ENCODE data around the gene VIPAS39.

Gene VIPAS39

GRCh38 chr14:77485256-77485655, 27.9 kb upstream of the VIPAS39 start:
- no peak for TF ChIP-seq ZNF274 (IDR thresholded peaks at IDR 0.05; ENCODE audit: low read depth, low read length)
- no peak overlapping the region for H3K4me3 ChIP-seq (ENCODE audit: low read length)

DNA sequence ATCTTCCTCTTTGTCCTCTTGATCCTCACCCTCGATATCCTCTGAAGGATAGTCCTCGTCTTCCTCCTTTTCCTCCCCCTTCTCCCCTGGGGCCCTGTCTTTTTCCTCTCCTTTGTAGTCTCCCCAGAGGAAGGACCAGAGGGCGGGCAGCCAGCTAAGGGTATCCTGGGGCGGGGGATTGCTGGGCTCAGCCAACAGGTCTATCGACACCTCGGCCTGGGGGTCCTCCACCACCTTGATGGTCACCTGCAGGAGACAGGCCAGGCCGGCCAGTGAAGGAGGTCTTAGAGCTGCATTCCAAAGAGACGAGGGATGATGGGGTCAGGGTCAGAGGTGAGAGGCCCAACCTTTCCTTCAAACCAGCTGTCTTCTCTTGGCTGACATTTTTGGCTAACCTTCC, 25.0 kb upstream of the VIPAS39 start:
- TF ChIP-seq ZNF274 (IDR thresholded peaks at IDR 0.05; ENCODE audit: low read depth, low read length): no peak
- no peak overlapping the region for H3K4me3 ChIP-seq (ENCODE audit: low read length)

DNA sequence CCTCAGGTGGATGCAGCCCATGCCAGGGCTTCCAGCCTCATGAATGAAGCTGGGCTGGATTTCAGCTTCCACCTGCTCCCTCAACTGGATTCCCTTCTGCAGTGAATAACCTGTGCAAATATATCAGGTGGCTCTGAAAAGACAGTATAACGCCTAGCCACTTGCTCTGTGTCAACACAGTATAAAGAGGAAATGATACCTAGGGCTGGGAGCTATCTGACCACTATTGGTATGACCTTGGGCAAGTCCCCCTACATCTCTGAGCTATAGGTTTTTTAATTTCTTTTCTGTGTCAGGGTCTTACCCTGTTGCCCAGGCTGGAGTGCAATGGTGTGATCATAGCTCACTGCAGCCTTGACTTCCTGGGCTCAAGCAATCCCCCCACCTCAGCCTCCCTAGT, 21.4 kb upstream of the VIPAS39 start:
- no peak overlapping the region for H3K4me3 ChIP-seq (ENCODE audit: low read length)
- no peak for TF ChIP-seq ZNF274 (IDR thresholded peaks at IDR 0.05; ENCODE audit: low read depth, low read length)

DNA sequence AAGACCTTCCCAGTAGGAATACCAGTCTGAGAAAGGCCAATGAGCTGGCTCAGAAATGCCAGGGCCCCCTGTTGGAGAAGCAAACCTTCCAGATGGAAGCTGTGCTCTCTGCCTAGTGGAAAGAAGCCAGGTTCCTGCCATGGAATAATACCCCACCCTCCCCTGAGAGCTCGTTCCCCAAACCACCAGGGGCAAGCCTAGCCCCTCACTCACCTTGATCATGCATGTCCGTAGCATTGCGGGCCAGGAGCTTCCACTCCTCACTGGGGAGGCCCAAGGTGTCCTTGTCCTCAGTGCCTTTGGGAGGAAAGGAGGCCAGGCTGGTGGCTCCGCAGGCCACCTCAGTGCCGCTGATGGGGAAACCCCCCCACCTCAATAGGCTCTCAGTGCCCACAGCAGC, 20.6 kb upstream of the VIPAS39 start:
- H3K4me3 ChIP-seq (ENCODE audit: low read length): no peak overlapping the region
- TF ChIP-seq ZNF274 (IDR thresholded peaks at IDR 0.05; ENCODE audit: low read depth, low read length): no peak

DNA sequence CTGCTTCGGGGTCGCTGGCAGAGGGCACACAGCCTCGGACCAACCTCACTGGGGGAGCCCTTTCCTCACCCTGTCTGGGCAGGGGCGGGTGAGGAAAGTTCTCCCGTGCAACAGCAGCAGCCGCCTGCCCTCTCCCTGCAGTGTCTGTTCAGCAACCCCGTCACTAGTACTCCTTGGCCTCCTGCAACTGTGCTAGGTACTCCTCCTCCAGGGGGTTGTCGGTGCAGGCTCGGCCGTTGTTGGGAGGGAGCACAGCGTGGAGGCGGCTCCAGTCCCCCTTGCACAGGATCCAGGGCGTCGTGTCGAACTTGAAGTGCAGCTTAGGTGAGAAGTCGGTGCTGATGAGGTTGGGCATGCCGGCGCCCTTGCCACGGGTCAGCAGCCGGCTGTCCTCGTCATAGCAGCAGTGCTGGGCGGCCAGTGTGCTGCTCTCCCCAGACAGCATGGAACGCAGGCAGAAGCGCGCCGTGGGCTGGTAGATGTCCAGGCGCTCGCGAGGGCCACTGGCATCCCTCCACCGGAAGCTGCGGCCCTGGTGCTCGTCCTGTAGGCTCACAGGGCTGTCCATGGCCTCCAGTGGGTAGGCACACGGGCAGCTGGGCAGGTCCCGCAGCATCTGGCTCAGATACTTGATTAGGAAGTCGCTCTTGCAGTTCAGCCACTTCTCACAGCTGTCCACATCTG, 18.2 kb upstream of the VIPAS39 start:
- no peak overlapping the region for H3K4me3 ChIP-seq (ENCODE audit: low read length)
- TF ChIP-seq ZNF274 (IDR thresholded peaks at IDR 0.05; ENCODE audit: low read depth, low read length): no peak

DNA sequence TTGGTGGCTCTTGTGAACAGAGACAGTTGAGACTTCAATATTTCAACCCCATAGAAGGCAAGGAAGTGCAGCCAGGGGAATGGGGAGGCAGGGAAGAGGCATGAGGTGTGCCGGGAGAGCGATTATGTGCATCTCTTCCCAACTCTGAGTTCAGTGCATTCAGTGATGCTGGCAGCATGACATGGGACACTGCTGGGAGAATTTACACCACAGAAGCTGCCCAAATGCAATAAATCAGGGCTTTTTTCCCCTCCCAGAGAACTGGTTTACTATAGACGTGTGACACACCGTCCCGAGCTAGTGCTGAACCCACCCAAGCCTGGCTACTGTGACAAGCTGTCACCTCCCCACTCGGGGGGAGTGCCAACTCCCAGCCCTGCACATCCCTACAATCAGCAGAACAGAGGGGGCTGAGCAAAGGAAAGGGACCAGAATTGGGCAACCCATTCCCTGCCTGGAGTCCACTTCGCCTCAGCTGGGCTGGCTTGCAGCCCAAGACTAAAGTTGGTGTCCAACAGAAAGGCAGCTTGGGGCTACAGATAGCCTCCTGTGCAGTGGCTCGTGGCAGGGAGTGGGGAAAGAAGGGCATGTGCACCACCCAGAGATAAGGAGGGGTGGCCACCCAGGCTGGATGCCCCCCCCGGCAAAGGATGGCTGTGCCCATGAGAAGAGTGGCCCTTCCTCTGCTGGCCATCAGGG, 17.2 kb upstream of the VIPAS39 start:
- TF ChIP-seq ZNF274 (IDR thresholded peaks at IDR 0.05; ENCODE audit: low read depth, low read length): no peak
- no peak overlapping the region for H3K4me3 ChIP-seq (ENCODE audit: low read length)

GRCh38 chr14:77473921-77474320, 16.5 kb upstream of the VIPAS39 start:
- no peak for TF ChIP-seq ZNF274 (IDR thresholded peaks at IDR 0.05; ENCODE audit: low read depth, low read length)
- no peak overlapping the region for H3K4me3 ChIP-seq (ENCODE audit: low read length)

GRCh38 chr14:77470224-77470870, 12.9 kb upstream of the VIPAS39 start:
- H3K4me3 ChIP-seq (ENCODE audit: low read length): no peak overlapping the region
- no peak for TF ChIP-seq ZNF274 (IDR thresholded peaks at IDR 0.05; ENCODE audit: low read depth, low read length)

- H3K4me3 ChIP-seq (ENCODE audit: low read length): no peak overlapping the region
- no peak for TF ChIP-seq ZNF274 (IDR thresholded peaks at IDR 0.05; ENCODE audit: low read depth, low read length)
Observed at GRCh38 chr14:77469539-77469938, 12.1 kb upstream of the VIPAS39 start.

DNA sequence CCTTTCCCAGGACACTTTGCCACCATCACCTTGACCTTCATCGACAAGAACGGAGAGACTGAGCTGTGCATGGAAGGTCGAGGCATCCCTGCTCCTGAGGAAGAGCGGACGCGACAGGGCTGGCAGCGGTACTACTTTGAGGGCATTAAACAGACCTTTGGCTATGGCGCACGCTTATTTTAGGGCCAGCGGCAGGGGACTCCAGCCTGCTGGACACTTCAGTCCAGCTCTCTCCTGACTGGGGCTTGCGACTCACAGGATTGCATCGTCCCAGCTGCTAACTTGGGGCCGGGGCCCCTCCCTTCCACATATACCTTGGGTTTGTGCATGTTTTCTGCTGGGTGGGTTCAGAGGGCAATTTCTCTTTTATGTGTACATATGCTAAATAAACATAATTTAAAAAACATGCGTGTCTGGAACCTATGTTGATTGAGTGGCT, 11.7 kb upstream of the VIPAS39 start:
- TF ChIP-seq ZNF274 (IDR thresholded peaks at IDR 0.05; ENCODE audit: low read depth, low read length): no peak
- H3K4me3 ChIP-seq (ENCODE audit: low read length): no peak overlapping the region

DNA sequence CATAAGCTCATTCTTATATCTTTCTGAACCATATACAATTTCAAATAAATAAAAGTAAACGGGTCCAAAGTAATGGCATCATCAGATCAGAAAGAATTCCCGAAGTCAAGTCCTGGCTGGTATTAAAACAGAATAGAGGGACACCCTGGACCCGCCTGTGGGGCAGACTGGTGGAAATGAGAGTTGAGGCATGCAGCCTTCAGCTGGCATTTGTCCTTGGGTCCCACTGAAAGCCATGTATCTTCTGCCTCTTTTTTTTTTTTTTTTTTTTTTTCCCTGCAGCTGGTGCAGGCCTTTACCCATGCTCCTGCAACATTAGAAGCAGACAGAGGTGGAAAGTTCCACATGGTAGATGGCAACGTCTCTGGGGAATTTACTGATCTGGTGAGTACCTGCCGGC, 10.4 kb upstream of the VIPAS39 start:
- TF ChIP-seq ZNF274 (IDR thresholded peaks at IDR 0.05; ENCODE audit: low read depth, low read length): no peak
- H3K4me3 ChIP-seq (ENCODE audit: low read length): no peak overlapping the region

- no peak for TF ChIP-seq ZNF274 (IDR thresholded peaks at IDR 0.05; ENCODE audit: low read depth, low read length)
- H3K4me3 ChIP-seq (ENCODE audit: low read length): peak overlapping the region; percentile 90
Observed at GRCh38 chr14:77459072-77459723, 1.8 kb upstream of the VIPAS39 start.

- TF ChIP-seq ZNF274 (IDR thresholded peaks at IDR 0.05; ENCODE audit: low read depth, low read length): no peak
- H3K4me3 ChIP-seq (ENCODE audit: low read length): peak overlapping the region; percentile 90
Observed at GRCh38 chr14:77458249-77458950, 999 bp upstream of the VIPAS39 start.

DNA sequence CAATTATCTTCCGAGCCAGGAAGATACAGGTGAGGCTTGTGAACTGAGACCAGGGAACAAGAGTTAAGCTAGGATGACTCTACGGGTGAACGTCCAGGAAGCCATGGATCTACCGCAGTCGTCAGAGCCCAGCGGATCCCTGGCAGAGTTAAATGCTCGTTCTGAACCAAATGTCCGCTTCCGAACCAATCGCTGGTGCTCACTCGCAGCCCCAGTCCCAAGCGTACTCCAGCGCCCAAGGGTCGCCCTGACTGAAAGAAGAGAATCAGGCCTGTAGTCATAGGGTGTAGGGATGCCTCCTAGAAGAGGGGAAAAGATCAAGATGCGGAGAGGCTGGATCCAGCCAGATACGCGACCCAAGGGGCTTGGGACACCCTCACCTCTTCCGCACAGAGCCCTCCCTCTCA, 283 bp downstream of the VIPAS39 start:
- no peak for TF ChIP-seq ZNF274 (IDR thresholded peaks at IDR 0.05; ENCODE audit: low read depth, low read length)
- H3K4me3 ChIP-seq (ENCODE audit: low read length): peak overlapping the region; percentile 79
